Stomach smooth muscle (tissue), 2 donors: Measurements from ENCODE around the gene GABBR1.

ENCODE experiments used
- H3K27ac ChIP-seq: one replicate; pipeline ENCODE4 v1.7.0; 2013; ENCODE audit warnings: mild to moderate bottlenecking, low read length, inconsistent platforms
- H3K27me3 ChIP-seq, 2 donors: one replicate each; pipeline ENCODE4 v1.7.0; 2013; ENCODE audit warnings: low read length in 2 of 2; ENCODE audit not compliant: insufficient read depth in 2 of 2, control insufficient read depth in 1 of 2
- H3K36me3 ChIP-seq, 2 donors: one replicate each; pipeline ENCODE4 v1.7.0; 2013; ENCODE audit warnings: low read length in 2 of 2; ENCODE audit not compliant: control insufficient read depth in 2 of 2, insufficient read depth in 2 of 2
- H3K4me1 ChIP-seq: one replicate; pipeline ENCODE4 v1.7.0; 2013; ENCODE audit warnings: low read length; ENCODE audit not compliant: control insufficient read depth, insufficient read depth
- H3K4me3 ChIP-seq, 2 donors: one replicate each; pipeline ENCODE4 v1.7.0; 2013; ENCODE audit warnings: low read length in 2 of 2
- H3K9ac ChIP-seq, 2 donors: one replicate each; pipeline ENCODE4 v1.7.0; 2013; ENCODE audit warnings: low read length in 2 of 2, mild to moderate bottlenecking in 1 of 2
- H3K9me3 ChIP-seq, 2 donors: one replicate each; pipeline ENCODE4 v1.7.0; 2013; ENCODE audit warnings: low read length in 2 of 2; ENCODE audit not compliant: control insufficient read depth in 2 of 2
- donor health status: healthy.
- donor health status: Pancreatic carcinoma.

The GABBR1 gene

DNA sequence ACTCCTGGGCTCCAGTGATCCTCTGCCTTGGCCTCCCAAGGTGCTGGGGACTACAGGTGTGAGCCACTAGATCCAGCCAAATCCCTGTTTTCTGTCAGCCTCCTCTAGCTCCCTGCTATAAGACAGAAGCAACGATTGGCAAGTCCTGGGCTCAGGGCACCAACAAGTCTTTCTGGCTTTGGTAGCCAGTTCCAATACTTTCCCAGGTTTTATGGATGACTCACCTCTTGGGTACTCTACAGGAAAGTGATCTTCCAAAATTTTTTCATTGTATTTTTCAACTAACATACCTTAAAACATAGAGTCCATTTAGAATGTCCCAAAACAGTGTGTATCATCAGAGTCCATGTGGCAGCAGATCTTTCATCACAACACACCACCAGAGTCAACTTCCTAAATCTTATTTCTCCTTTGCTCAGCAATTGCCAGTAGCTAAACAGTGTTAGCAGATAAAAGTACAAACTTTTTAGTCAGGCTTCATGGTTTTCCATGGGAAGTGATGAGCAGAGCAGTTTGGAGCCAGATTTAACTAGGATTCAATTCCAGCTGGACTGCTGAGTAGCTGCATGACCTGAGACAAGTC, 13.3 kb downstream of the GABBR1 start:
- Histone ChIP-seq H3K36me3 (peaks cover 35 to 43% of the 10 kb centered on the region in 2 donors), H3K9ac (no peak overlapping the region), H3K4me1 (peaks cover 2% of the 10 kb centered on the region), H3K27me3 (no peaks in the 10 kb centered on the region), H3K9me3 (no peaks in the 10 kb centered on the region), H3K27ac (no peak overlapping the region), H3K4me3 (no peak overlapping the region)

DNA sequence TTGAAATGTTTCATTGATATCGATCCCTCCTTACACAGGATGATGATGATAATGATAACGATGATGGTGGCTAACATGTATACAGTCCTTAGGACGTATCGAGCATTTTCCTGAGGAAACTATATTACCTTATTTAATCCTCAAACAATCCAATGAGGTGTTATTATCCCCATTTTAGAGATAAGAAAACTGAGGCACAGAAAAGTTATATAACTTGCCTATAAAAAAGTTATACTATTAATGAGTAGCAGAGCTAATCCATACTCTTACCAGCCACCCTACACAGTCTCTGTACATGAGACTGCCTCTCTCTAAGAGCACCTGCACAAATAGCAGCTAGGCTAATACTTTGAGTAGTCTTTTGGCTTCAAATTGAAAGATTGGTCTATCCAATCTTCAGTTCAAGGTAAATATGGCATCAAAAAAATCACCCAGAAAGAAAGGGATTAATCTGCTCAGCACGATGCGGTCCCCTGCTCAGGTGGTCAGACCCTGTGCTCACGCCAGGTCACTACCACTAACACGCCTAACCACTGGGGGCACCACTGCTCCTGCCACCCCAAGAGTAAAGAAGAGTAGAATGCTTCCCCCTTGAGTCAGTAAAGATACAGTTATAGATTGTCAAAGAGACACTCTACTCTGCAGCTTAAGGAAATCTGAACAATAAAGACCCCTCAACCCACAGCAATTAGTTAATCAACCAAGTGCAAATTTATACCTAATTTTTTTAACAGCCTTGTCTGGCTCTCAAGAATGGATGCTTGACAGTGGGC, 15.0 kb downstream of the GABBR1 start:
- H3K4me1 ChIP-seq = peaks cover 2% of the 10 kb centered on the region
- no peak overlapping the region for H3K9ac ChIP-seq
- H3K4me3 ChIP-seq = no peak overlapping the region
- no peak overlapping the region for H3K27ac ChIP-seq
- peaks cover 33 to 46% of the 10 kb centered on the region in 2 donors for H3K36me3 ChIP-seq
- no peaks in the 10 kb centered on the region for H3K27me3 ChIP-seq
- H3K9me3 ChIP-seq = no peaks in the 10 kb centered on the region

DNA sequence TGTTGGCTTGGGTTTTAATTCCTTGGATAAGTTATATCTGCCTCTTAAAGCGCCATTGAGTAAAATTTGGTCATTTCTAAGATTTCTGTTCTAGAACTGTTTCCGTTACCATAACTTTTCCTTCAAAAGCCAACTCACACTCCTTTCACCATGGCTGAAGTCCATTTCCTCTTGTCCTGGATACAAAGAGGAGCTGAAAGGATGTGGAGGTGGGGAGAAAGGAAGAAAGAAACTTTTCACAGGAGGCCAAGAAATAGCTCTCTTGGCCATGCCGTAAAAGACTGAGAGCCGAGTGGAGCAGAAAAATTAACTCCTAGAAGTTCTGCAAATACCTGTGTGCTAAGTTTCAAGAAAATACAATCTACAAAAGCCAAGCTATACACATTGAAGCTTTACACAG, 21.6 kb downstream of the GABBR1 start:
- Histone ChIP-seq H3K4me1 (no peaks in the 10 kb centered on the region), H3K9me3 (no peaks in the 10 kb centered on the region), H3K27me3 (no peaks in the 10 kb centered on the region), H3K27ac (no peak overlapping the region), H3K9ac (no peak overlapping the region), H3K4me3 (no peak overlapping the region), H3K36me3 (peaks cover 42 to 55% of the 10 kb centered on the region in 2 donors)

DNA sequence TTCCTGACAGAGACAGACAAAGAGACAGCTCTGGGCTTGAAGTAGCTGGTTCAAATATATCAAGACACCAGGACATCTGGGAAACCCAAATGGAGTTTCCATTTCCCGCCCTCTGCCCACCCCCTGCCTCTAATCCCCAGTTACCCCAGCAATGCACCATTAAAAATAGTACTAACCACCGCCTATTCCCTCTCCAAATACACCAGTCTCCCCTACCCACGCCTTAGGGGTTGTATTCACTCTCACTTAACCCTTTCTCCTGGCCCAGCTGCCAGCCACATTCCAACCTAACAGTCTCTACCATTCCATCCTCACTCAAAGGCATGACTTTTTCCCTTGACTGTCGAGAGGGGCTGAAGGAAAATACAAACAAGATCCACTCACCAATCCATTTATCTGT, 22.4 kb downstream of the GABBR1 start:
- H3K9me3 ChIP-seq = no peaks in the 10 kb centered on the region
- H3K36me3 ChIP-seq = peaks cover 51 to 64% of the 10 kb centered on the region in 2 donors
- no peaks in the 10 kb centered on the region for H3K27me3 ChIP-seq
- H3K4me1 ChIP-seq = no peaks in the 10 kb centered on the region
- H3K9ac ChIP-seq = no peak overlapping the region
- no peak overlapping the region for H3K27ac ChIP-seq
- H3K4me3 ChIP-seq = no peak overlapping the region

DNA sequence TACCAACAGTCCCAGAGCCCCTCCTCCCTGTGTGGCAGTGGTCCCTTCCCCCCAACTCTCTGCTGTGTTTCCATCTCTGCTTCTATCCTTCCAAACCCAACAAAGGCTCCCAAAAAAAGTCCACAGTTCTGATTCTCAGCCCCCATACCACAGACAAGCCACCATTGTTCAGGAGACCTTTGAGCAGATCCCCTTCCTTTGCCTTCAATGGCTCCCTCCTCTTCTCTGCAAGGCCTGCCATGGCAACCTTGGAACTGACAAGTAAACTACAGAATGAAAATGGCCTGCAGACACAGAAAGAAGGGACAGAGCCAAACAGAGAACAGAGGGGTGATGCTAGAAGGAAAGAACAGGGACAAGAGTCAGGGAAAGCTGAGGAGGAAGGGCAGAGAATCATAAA, 24.9 kb downstream of the GABBR1 start:
- no peaks in the 10 kb centered on the region for H3K4me1 ChIP-seq
- no peaks in the 10 kb centered on the region for H3K9me3 ChIP-seq
- no peak overlapping the region for H3K27ac ChIP-seq
- H3K27me3 ChIP-seq = no peaks in the 10 kb centered on the region
- no peak overlapping the region for H3K4me3 ChIP-seq
- H3K36me3 ChIP-seq = peaks cover 58 to 70% of the 10 kb centered on the region in 2 donors
- H3K9ac ChIP-seq = no peak overlapping the region

DNA sequence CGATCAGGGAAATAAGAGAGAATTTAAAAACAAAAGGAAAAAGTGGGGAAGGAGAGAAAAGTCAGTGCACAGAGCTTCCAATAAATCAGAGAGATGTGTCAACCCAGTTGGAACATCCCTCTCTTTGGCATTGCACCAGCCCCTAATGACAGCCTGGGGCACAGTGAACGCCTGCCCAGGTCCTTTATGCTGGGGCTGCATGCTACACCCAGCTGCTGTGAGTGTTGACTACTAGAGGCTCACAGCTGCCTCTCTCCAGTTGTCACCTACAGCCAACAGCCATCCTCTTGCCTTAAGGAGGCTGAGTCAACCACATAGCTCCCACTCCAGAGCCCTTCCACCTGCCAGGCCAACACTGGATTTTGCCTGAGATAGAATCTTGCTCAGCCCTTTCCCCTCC, 29.1 kb downstream of the GABBR1 start:
- Histone ChIP-seq H3K27me3 (no peaks in the 10 kb centered on the region), H3K9ac (no peak overlapping the region), H3K36me3 (peaks cover 44 to 58% of the 10 kb centered on the region in 2 donors), H3K4me1 (no peaks in the 10 kb centered on the region), H3K27ac (no peak overlapping the region), H3K9me3 (no peaks in the 10 kb centered on the region), H3K4me3 (no peak overlapping the region)

DNA sequence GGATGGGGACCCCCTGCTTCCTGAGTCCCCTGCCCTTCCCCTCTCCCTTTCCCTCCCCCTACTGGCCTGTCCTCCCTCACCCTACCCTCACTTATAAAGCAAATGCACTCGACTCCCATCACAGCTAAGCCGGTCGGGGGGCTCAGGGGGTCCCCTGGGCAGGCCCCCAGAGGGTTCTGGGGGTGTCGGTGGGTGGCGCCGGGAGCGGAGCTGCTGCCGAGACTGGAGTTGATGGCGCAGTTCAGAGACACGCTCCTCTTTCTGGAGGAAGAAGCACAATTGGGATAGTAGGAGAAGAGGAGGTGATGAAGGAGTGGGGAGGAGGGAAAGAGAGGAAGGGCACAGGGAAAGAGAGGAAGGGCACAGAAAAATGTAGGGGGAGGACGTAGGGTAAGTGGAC, 29.5 kb downstream of the GABBR1 start:
- Histone ChIP-seq H3K27ac (no peak overlapping the region), H3K9ac (no peak overlapping the region), H3K36me3 (peaks cover 39 to 54% of the 10 kb centered on the region in 2 donors)

DNA sequence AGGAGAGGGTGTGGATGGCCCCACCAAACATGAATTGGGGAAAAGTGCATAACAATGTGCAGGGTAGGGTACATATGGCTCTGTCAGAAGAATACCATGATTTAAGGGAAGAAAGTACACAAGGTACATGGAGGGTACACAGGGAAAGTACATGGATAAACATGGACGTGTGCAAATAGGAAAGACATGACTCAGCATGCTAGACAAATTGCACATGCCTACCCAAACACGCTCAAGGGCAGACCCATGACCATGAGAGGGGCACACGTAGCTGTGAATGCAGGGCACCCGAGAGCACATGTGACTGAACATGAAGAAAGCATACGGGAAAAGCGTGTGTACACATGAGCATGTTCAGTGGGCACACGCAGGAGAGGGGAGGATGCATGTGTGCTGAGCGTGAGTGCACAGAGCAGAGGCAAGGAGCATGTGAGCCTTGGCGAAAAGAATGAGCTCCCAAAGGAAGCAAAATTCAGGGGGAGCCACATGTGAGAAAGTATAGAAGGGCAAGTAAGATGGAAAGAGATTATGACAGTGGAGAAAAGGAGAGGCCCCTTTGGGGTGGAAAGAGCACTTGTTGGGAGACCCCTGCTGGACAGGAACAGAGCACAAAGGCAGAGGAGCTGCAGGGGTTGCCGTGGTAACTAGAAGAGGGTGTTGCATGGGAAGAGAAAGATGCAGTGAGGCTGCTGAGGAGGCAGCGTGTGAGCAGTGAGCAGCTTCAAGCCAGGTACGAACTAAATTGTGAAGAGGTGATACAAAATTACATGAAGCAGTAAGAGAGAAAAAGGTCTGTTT, 30.2 kb downstream of the GABBR1 start:
- Histone ChIP-seq H3K4me1 (no peaks in the 10 kb centered on the region), H3K27ac (no peak overlapping the region), H3K27me3 (no peaks in the 10 kb centered on the region), H3K36me3 (peaks cover 33 to 47% of the 10 kb centered on the region in 2 donors), H3K9me3 (no peaks in the 10 kb centered on the region), H3K4me3 (no peak overlapping the region), H3K9ac (no peak overlapping the region)

More for the DNA sequence above, 29.5 kb downstream of the GABBR1 start:
- Histone ChIP-seq H3K27me3 (no peaks in the 10 kb centered on the region), H3K4me1 (no peaks in the 10 kb centered on the region), H3K4me3 (no peak overlapping the region), H3K9me3 (no peaks in the 10 kb centered on the region)

DNA sequence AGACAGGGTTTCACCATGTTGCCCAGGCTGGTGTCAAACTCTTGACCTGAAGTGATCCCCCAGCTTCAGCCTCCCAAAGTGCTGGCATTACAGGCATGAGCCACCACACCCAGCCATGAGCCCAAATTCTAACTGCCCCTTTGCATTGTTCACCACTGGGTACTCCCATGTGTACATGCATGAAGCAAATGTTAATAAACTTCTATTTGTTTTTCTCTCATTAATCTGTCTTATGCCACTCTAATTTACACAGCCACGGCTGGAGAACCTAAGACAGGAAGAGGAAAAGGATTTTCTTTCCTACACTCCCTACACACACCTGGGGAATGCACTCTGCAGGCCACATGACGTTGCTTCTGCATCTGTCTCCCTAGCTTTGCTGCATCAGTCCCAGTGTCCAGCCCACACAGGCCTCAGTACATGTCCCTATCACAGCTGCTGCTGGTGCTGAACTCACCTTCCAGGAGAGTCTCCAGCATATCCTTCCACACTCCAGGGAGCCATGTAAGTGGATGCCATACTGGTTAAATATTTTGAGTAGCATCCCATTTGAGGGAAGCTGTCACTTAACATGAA, 34.7 kb downstream of the GABBR1 start:
- no peaks in the 10 kb centered on the region for H3K9me3 ChIP-seq

DNA sequence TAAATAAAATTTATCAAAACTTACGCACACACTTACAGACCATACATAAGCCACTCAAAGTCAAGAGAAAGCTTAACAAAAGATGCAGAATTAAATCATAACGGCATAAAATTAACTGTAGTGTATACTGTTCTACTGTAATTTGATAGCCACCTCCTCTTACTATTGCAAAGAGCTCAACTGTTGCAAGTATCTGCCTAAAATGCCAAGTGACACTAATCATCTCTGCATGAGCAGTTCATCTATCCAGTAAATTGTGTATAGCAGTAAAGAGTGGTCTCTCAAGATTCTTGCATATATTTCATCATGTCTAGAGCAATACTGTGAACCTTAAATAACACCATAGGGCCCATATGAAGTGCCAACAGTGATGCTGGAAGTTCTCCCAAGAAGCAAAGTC, 35.8 kb downstream of the GABBR1 start:
- Histone ChIP-seq H3K27me3 (peaks cover 0 to 2% of the 10 kb centered on the region in 2 donors), H3K36me3 (peaks cover 0 to under 1% of the 10 kb centered on the region in 2 donors), H3K9me3 (no peaks in the 10 kb centered on the region), H3K4me1 (peaks cover 7% of the 10 kb centered on the region), H3K27ac (no peak overlapping the region), H3K4me3 (no peak overlapping the region), H3K9ac (no peak overlapping the region)

More for the DNA sequence above, 34.7 kb downstream of the GABBR1 start:
- Histone ChIP-seq H3K4me1 (peaks cover 5% of the 10 kb centered on the region), H3K27me3 (no peaks in the 10 kb centered on the region), H3K27ac (no peak overlapping the region), H3K4me3 (no peak overlapping the region), H3K36me3 (peaks cover 9 to 10% of the 10 kb centered on the region in 2 donors), H3K9ac (no peak overlapping the region)
